Subcutaneous adipose tissue (tissue), 4 donors: Measurements from ENCODE around the gene TBC1D8. TPM values are rescaled to one million over a fixed set of nuclear protein-coding genes. Genes with fewer than 3 reads are reported as not detected.

Experiments
- CTCF ChIP-seq: fragments of 450-650 bp; IDR thresholded peaks from one replicate; pipeline ENCODE4 v1.5.1; 2016; ENCODE audit warnings: low read depth, mild to moderate bottlenecking, control low read depth, antibody characterized with exemption, moderate library complexity
- total RNA-seq, 4 donors: library from RNA; depleted of rRNA; stranded (reverse); fragments of >200 nt; gene quantifications; one replicate each; pipeline ENCODE4 v1.1.0, GENCODE V29; 2016

Gene TBC1D8
- total RNA-seq, 4 donors from 2014 or later: 21.2 to 119 (median 32.0) TPM

- no peak for TF ChIP-seq CTCF
Observed at GRCh38 chr2:100983684-100984310, 167.4 kb downstream of the TBC1D8 start.

GRCh38 chr2:100983201-100983600 lies 168.0 kb downstream of the TBC1D8 start:
- TF ChIP-seq CTCF: no peak

- no peak for TF ChIP-seq CTCF
Observed at GRCh38 chr2:100982431-100982861, 168.7 kb downstream of the TBC1D8 start.

GRCh38 chr2:100981011-100981410 lies 170.2 kb downstream of the TBC1D8 start:
- TF ChIP-seq CTCF: no peak

GRCh38 chr2:100980046-100980445 lies 171.1 kb downstream of the TBC1D8 start:
- no peak for TF ChIP-seq CTCF

- no peak for TF ChIP-seq CTCF
Observed at GRCh38 chr2:100978582-100979191, 172.5 kb downstream of the TBC1D8 start.

- no peak for TF ChIP-seq CTCF
Observed at GRCh38 chr2:100977511-100977910, 173.7 kb downstream of the TBC1D8 start.
